Inferior parietal cortex (tissue), 1 donor: ENCODE data around the gene PYROXD2.

Experiments used
- DNase-seq: peaks from one replicate; pipeline ENCODE4 v3.0.0-alpha.2; 2016; ENCODE audit errors: extremely low spot score

PYROXD2 gene

DNA sequence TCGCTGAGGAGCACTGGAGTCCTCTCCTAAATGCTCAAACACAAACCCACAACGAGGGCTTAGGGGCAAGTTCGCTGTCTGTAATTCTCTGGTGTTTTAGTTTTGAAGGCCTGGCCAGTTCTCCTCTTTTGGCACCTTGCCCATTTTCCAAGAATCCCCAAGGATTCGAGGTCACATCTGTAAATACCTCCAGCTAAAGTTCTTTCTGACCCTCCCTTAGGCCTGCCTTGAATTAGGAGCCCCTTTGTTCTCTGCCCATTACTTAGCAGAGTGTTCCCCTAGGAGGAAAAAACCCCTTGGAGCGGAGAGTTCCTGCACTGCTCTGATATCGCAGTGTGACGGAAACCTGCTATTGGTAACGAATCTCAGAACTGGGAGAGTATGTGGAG is 743 bp upstream of the PYROXD2 start:
- no peak for DNase-seq

DNA sequence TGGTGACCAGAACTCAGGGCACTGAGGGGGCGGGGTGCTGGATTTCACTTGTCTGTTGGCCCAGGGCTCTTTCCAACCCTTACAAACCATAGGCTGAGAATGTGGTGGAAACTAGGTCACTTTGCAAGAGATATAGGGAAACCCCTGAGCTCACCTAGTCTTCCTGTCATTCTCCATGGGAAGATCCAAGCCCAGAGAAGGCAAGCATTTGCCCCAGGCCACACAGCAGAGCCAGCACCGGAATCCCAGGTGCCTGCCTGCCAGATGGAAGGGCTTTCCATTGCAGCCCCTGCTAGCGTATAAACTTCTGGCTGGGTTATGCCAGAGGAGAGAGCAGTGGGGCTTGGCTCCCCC is 427 bp downstream of the PYROXD2 start:
- no peak for DNase-seq

DNA sequence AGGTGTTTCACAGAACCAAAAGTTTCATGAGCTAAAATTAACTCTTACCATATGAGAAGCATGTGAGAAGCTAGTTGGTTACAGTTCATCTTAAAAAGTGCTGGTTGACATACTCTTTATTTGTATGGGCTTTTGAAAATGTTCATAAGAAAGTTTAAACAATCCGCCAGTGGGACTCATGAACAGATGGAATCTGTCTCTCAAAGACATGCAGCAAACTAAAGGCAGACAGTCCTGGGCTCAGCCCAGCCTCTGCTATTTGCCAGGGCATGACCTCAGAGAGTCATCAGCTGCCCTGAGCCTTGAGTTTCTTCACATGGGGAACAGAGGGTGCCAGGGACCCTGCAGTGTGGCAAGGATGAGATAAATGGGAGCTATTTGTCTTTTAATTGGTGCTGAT is 3.2 kb downstream of the PYROXD2 start:
- no peak for DNase-seq

DNA sequence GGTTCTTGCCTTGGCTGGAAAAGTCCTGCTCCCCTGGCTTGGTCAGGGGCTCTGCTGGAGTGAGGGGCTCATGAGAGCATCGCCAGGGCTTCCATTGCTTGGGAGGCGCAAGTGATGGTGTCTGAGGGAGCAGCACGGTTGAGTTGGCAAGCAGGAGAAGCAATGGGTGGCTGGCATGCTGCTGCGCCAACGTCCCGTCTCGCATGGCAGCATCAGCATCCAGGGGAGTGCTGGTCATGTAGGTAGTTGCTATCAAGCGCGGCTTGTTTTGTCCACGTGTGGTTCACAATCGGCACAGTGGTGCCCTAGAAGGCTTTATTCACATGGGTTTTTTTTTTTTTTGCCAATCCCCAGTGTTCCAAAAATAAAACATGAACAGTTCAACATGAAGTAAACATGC is 3.8 kb downstream of the PYROXD2 start:
- DNase-seq, result no peak

DNA sequence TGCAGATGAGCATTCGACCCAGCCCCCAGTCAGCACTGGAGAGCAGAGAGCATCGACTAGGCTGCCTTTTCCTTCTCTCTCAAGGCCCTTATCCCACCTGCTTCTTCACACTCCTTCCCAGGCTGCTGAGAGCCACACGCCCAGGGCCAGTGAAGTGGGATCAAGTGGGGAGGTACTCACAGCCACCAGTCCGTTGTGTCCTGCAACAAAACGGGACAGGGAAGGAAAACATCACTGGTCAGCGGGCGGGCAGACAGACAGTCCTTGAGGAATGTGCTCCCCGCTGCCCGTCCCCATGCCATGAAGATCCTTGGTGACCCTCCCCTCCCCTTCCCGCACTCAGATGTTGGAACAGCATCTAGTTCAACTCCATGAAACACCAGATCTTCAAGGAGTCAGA is 4.2 kb downstream of the PYROXD2 start:
- DNase-seq, result no peak

DNA sequence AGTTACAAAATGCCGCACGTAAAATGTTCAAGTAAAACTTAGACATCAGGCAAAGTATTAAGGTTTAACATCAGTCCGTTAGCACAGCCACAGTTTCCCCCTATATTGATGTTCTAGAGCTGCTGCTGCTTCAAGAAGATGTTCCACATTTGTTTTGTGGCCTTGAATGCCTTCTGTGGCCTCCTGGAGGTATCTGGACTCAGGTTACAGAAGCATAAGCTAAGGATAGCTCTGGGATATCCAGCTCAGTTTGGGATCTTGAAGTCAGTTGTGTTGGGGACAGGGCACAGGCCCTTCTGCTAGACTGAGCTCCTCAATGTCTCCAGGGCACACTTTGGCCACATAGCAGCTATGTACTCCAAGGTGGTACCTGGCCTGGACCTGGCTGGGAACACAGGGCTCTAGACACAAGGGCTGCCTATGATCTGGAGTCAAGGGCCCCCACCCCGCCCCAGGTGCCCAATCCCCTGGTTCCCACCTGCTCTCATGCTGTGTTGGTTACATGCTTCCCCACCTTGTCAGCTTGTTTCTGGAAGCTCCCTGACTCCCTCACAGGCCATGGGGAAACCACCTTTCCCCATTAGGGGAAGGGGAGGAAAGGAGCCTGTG is 4.7 kb downstream of the PYROXD2 start:
- no peak for DNase-seq

DNA sequence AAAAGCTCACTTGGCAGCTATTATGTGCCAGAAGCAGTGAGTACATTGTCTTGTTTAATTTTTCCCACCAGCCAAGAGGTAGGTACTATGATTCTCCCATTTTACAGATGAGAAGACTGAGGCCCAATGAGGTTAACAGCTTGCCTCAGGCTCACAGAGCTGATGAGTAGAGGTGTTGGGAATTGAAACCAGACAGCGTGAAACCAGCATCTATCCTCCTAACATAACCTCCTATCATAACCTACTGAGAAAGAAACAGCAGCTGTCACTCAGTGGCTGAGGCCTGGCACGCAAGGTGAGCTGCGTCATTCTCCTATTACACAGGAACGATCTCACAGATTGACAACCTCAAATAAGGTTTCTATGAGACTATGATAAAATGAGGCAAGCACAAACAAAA is 6.2 kb downstream of the PYROXD2 start:
- no peak for DNase-seq

DNA sequence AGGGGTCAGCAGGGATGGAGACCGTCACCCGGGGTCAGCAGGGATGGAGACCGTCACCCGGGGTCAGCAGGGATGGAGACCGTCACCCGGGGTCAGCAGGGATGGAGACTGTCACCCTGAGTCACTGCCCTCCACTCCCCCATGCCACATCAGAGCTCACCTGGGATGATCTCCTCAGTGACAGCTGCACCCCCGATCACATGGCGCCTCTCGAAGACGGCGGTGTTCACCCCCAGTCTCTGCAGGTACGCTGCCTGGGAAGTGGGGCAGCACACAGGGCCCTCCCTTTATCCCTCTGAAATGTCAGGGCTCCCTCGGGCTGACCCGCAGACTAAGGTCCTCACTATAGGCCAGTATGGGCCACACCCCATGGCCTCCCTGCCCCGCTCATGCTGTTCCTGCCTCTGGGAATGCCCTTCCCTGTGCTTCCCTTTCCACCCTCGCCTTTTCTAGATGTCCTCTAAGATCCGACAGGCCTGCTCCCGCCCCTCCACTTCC is 7.2 kb downstream of the PYROXD2 start:
- no peak for DNase-seq

DNA sequence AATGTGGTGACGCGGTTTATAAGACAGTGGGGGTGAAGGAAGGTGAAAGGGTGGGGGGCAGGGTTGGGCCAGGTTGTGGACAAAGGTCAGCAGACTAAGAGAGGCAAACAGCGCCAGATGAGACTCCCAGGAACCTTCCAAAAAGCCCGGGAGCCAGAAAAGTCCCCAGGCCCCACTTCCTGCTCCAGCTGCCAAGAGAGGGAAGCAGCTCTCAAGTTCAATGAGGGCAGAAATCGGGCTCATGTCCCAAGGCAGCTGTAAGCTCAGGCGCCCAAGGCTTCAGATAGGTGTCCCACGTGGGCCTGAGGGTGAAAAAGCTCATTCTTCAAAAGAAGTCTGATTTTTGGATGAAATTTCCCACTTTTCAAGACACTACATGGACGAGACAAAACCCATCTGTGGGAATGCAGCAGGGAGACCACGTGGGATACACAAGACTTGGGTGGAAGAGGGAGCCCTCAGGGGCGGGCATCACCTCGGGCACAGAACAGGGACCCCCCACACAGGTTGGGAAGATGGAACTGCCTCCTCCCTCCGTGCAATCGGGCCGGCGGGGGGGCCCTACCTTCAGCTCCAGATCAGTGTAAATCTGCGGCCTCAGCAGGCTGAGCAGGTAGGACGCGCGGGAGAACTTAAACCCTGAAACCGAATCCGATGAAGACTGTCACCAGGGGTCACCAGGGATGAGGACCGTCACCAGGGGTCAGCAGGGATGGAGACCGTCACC is 7.8 kb downstream of the PYROXD2 start:
- DNase-seq, result no peak

DNA sequence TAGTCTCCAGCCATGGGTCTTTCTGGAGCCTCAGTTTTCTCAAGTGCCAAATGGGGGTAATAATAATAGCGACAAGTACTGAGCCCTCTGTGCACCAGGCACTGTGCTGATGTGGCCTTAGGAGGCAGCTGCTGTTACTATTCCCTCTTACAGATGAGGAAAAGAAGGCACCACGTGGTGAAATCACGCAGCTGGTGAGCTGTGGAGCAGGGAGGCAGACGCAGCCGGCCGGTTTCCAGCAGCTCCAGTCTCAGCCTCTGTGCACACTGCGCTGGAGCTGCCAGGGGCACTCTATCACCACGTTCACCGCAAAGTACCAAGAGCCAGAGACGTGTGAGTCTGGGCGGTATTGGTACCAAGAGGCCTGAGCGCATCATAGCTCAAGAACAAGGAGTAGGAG is 9.6 kb downstream of the PYROXD2 start:
- DNase-seq, result no peak

DNA sequence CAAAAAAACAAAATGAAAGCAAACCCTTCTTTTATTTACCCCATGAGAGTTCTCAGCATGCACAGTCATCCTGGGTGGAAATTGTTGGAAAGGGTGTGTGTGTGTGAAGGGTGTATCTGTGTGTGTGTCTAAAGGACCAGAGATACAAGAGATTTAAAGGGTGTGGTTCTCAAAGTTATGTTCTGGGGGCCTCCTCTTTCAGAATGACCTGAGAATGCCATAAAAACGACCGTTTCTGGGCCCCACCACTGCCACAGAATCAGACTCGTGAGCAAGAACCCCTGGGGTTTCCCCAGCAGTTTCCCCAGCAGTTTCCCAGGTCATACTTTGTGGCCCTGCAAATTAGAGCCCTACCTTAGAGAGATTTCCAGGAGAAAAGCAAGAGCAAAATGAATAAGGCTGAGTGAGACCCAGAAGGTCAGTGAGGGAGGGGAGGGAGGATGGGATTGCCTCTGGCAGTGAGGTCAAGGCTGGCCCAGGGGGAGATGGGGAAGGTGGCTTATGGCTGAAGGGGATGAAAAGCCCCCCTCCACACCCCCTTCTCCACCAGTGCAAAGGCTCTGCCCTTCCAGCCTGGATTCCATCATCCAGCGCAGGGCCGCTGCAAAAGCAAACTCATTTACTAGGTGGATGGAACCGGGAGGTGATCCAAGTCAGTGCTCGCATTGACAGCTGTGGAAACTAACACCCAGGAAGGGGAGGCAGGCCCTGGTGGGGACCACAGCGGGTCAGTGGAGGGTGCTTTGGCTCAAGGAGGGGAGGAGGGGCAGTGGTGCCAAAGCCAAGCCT is 10.2 kb downstream of the PYROXD2 start:
- no peak for DNase-seq

DNA sequence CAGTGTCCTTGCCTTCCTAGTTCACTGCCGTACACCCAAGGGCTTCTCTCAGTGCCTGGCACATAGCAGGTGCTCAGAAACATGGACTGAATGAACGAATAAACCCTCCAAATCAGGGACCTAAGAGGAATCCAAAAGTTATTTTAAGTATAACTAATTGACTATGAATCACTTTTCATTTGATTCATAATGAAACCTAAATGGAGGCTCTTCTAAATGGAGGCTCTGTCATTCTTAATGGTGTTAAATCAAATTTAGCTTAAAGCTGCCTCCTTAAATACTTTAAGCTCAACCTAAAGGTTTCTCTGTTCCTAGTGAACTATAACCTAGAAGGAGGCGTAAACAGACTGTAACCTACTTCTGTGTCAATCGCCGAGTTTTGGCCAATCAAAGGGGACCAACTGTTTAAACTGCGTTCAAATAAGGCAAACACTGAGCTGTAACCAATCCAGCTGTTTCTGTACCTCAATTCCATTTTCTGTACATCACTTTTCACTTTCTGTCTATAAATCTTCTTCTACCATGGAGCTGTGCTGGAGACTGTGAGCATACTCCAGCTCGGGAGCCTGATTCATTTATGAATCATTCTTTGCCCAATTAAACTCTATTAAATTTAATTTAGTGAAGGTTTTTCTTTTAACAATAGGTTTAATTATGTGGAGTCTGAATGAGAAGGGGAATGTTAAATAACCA is 11.0 kb downstream of the PYROXD2 start:
- no peak for DNase-seq

DNA sequence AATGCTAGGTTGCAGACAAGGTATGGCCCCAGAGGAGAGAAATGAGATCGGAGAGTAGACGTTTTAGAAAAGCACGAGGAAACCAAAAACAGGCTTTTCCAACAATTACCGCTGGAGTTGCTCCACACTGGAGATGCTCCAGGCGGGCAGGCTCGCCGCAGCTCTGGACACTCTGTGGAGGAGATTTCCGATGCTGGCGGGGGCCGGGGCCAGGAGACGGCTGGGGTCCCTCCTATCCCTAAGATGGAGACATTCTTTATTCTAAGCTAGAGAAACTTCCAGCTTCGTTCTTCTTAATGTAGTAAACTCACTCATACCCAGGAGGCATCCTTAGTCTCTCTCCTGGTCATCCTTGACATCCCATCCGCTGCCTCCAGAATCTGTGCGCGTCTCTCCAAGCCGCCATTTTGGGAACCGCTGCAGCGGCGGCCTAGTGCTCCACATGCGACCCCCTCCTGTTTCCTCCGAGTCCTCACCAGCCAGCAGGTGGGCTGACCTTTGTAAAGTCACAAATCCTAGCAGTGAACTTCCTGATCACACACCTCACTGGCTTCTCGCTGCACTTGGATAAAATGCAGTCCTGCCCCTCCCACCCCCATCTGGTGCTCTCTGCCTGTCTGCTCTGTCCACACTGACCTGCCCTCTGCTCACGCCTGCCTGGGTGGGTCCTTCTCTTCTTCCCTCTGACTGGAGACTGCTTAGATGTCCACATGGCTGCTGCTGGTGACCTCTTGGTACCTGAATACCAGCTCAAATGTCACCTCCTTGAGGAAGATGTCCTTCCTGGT is 11.9 kb downstream of the PYROXD2 start:
- DNase-seq, result no peak

DNA sequence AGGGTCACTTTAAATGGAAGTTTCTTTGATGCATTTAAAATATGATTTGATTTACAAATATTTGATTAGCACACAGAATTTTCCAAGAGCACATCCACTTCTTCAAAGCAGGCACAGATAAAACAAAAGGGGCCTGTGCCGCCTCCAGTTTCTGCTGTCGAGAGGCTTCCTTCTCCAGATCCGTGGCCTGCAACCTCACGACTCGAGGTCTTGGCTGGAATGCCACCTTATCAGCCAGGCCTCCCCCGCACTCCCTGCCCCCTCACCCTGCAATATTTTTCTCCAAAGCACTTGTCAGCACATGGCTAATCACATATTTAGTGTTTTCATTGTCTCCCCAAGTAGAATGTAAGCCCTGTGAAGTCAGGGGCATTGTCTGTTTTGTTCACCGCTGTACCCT is 12.5 kb downstream of the PYROXD2 start:
- DNase-seq, result no peak

DNA sequence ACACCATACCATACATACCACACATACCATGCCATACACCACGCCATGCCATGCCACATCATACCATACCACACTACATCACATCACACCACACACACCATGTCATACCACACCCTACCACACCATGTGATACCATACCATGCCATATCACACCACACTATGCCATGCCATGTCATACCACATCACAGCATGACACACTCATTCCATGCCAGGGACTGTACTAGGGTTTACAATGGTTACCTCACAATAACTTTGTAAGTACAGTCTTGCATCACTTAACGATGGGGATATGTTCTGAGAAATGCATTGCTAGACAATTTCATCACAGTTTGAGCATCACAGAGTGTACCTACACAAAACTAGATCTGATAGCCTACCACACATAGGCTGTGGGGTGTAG is 14.5 kb downstream of the PYROXD2 start:
- no peak for DNase-seq

DNA sequence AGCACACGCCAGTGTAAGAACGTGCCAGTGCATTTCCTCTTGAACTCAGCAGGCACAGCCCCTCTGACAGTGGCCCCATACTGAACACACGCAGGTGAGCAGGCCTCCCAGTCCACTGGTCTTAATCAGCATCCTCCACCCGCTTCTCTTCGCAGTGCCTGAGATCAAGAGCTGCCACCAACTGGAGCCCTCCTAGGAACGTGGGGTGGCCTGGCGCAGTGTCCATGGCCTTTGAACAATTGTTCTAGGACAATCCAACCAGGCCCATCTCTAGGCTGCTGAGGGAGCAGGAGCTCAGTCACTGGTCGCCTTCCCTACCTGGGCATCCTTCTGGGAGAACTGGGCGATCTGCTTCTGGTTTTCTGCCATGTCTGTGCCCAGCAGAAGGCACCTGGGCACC is 15.2 kb downstream of the PYROXD2 start:
- no peak for DNase-seq

DNA sequence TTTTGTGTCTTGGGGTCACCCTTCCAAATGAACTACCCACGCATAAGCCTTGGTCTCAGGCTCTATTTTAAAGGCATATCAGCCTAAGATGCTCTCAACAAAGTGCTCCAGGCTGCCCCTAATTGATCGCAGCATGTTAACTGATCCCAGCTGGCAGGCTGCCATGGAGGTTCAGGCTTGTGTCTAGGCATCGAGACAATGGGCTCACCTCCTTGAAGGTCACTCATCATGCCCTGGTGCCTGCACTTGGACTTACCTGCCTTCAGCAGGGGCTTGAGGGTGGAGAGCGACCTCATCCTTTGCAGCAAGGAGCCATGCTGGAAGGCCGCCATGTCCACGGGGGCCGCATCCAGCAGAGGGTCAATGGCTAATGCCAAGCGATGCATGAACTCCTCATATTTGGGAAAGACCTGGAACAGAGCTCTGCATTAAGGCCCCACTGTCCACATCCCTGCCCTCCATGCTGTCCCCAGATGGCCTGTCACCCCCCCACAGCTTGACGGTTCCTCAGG is 17.8 kb downstream of the PYROXD2 start:
- DNase-seq, result no peak

DNA sequence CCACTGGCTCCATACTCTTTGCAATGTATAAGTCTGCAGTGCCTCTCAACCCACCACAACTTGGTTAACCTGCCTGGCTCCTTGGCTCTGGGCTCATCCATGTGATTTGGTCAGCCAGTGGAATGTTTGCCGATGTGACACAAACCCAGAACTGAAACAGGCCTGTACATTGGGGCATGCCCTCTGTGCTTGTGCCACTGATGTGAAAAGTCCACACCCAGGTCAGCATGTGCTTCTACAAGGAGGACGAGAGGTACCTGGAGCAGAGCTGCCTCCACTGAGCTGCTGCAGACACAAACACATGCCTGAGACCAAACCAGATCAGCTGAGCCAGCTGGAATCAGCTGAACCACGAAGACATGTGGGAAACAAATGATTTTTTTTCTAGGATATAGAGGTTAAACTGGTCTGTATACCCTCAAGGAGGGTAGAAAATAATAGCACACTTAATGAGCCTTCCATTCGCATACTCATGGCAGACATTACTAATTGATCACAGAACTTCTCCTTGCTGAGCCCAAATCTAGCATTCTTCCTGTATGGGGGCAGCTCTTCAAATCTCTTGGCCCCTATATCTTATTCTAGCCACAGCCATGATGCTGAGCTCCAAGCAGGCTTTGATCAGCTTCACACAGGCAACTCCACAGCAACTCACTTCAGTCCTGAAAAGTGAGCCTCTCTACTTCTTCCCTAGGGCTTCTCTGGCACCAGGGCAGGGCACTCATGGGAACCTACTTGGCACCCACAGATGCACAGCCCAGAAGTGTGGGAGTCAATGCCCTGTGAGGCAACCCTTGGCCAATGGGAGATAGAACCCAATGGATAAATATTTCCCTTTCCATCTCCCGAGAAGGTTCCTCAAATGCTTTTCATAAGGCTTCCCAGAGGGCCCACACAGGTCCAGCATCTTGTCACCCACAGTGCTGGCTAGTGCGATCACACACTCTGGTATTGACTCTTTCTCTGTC is 18.6 kb downstream of the PYROXD2 start:
- no peak for DNase-seq

DNA sequence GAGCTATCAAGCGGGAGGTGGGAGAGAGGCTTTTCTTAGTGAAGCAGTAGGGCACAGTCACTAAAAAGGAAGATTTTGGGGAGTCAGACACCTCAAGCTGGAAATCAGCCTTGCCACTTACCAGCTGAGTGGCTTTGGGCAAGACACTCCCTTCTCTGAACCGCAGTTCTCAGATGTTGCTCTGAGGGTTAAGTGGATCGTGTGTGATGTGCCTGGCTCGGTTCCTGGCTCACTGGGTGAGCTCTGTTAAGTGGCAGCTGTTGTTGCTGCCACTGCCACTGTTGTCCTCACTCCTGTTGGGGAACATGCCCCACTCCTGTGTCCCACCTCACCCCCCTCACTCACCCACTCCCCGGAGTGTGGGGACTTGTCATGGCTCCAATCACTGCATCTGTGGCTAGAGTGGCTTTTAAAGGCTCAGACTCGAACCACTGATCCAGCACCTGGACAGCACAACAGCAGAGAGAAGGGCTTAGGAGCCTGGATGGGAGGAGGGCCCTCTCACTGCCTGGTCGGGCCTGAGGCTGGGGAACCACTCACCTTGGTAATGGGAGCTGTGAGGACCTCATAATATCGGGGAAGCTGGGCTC is 20.0 kb downstream of the PYROXD2 start:
- no peak for DNase-seq

DNA sequence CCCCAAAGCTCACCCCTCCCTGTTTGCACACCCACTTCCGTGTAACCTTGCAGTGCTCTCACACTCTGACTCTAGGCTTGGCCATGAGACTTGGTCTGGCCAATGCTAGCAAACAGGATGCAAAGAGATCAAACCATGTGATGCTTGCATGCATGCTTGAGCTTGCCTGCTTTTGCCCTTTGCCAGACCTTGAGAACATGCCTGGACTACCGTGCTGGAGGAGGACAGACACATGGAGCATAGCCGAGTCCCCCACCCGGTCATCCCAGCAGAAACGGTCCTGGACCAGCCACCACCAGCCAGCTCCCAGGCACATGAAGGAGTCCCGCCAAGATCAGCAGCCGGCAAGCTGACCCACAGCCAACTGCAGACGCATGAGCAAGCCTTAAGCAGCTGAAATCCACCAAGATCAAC is 23.4 kb downstream of the PYROXD2 start:
- DNase-seq, result no peak
